GM18870 (cell line): ENCODE measurements around the gene PCSK6.
"Not testable (repeated sequence)": the region's sequence is repeated elsewhere in the genome, so short reads cannot be mapped to it uniquely, and the experiment has no call there.

Experiments
- ATAC-seq: cut with Tn5 transposase; IDR thresholded peaks from one replicate; pipeline ENCODE4 v1.9.1; 2021; ENCODE audit warnings: moderate library complexity; ENCODE audit not compliant: unreplicated experiment

PCSK6 gene

DNA sequence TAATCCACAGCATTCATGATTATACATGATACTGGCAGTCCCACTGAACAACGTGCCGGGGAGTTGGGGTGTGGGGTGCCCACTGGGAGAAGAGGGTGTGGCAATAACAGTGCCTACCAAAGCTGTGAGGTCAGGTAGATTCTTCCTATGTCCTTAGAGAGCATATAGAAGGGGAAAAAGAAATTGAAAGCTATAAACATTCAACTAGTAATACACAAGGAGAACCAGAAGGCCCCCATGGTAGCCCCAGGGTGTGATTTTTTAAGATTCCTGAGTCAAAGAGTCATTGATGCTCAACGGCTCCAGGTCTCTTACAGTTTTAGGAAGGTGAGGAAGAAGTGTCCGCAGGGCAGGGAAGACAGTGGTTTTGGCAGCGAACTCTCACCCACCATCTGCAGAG is 25.8 kb downstream of the PCSK6 start:
- not testable (repeated sequence) for ATAC-seq

- ATAC-seq: no peak
Observed at GRCh38 chr15:101463270-101463669, 26.2 kb downstream of the PCSK6 start.

- ATAC-seq: no peak
Observed at GRCh38 chr15:101461097-101461496, 28.4 kb downstream of the PCSK6 start.

GRCh38 chr15:101459579-101460300 is 29.8 kb downstream of the PCSK6 start:
- no peak for ATAC-seq

GRCh38 chr15:101458908-101459578 is 30.5 kb downstream of the PCSK6 start:
- no peak for ATAC-seq

DNA sequence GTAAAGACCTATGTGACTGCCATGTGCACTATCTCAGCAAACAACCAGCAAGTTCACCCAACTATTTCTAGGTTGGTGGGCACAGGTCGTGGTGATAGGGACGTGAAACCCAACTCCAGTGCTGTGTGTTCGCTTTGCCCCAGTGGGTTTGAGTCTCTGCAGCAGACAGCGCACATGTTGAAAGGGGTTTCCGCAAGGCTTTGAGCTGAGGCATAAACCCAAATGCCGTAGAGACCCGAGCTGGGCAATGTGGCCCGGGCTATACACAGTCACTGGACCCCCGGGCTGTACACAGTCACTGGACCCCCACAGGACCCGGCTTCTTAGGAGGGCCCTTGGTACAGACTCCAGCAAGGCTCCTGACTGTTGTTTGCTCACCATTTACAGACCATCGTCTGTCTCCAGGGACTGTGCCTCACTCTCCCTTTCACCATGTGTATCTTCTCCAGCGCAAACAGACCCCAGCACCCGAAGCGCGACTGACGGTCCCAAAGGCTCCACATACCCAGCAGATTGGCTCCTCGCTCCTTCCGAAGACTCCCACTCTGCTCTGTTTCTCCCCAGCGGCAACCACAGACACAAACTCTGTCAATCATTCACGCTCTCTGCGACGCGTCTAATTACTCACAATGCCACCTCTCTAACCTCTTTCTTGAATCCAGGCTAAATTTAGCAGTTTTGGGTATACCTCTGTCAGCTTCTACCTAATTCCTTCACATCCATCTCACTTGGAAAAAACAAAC is 31.2 kb downstream of the PCSK6 start:
- ATAC-seq: no peak

- ATAC-seq: no peak
Observed at GRCh38 chr15:101457696-101458095, 31.8 kb downstream of the PCSK6 start.

- ATAC-seq: no peak
Observed at GRCh38 chr15:101456057-101456739, 33.3 kb downstream of the PCSK6 start.

- ATAC-seq: no peak
Observed at GRCh38 chr15:101455291-101456025, 34.0 kb downstream of the PCSK6 start.

GRCh38 chr15:101454781-101455180 is 34.7 kb downstream of the PCSK6 start:
- ATAC-seq: not testable (repeated sequence)

GRCh38 chr15:101454365-101454764 is 35.1 kb downstream of the PCSK6 start:
- no peak for ATAC-seq

DNA sequence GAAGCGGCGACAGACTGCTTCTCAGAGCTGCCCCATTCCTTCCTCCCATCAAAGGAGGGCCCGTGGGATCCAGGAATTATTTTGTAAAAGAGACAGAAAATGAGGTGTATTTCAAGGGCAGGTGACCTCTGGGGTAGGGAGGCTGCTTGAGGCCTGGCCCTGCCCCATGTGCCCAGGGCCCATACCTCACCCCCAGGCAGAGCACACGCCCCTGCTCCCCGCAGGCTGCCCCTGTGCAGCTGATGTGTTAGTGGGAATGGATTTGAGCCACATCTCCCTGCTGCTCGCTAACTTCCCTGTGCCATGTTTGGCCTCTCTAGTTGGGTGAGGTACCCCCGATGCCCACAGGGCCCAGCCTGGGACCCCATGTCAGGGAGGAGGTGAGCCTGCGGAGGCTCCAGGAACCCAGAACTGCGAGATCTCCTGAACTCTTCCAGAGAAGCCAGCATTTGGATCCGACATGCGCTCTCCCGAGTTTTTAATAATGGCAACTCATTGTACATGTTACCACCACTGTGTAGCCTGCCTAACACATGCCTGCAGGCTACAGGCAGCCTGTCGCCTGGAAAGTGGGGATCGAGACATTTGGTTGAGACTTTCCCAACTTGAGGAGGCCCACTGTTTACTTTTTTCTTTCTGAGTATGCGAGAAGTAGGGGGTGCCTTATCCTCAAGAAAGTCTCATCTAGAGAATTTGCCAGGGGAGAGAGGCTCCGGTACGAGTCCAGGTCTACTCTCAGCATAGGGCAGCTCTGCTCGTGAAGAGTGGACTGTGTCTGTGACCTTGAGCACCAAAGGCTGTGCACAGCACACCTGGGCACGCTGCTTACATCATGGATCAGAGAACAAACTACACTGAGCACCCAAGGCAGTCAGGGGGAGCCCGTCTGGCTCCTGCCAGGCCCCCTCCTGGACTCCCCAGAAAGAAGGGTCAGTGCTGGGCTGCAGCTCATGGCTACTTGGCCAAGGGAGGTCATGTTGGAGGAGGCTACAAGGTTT is 36.1 kb downstream of the PCSK6 start:
- no peak for ATAC-seq

DNA sequence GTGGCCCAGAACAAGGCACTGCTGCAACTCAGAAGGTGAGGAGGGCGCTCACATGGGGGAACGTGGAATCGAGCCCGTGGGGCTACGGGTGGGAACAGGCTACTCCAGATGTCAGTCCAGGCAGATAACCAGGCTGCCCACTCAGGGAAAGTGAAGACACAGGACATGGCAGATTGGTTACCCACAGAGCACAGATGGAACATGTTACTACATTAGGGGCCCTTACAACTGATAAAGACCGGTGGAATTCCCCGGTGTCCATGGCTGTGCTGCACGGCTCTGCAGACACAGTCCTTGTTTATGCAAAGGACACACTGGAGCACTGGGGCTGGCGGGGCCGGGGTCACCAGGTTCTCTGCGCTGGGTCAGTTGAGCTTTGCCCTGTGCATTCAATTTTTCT is 36.9 kb downstream of the PCSK6 start:
- no peak for ATAC-seq

DNA sequence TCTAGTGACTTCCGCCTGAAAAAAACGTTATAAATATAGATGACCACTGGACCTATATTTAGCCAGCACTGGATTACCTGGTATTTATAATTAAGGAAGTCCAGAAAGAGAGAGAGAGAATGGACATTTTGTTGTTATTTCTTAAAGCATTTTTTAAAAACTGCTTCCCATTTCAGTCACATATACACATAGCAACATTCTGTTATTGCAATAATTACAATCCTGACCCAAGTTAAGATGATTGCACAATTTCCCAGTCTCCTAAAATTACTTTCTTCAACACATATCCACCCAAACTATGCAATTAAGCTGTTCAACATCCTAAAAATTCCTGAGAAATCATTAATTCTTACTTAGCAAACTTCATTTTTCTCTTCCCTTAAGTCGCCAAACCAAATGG is 37.7 kb downstream of the PCSK6 start:
- ATAC-seq: no peak

DNA sequence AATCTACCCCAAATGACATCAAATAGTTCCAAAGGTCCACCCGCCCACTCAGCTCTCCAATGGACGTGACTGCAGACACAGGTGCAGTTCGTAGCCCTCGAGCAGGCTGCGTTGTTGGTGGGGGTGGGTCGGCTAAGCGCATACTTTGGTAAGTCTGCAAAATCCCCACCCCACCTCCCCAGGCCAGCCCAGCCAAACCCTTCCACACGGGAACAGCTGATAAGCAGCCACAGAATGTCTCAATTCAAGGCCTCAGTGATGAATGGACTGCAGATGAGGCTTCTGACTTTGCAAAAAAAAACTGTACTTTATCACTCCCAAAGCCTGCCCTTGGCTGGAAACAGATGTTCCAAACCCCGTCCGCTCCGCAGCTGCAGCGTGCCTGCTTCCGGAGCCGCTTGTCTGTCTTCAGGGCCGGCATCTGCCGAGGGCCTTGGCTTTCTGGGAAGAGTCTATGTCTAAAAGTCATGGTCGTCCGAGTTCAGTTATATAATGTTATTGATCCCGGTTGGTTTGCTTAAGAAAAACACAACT is 38.2 kb downstream of the PCSK6 start:
- no peak for ATAC-seq

GRCh38 chr15:101450403-101451265 is 38.9 kb downstream of the PCSK6 start:
- no peak for ATAC-seq

- ATAC-seq: no peak
Observed at GRCh38 chr15:101449471-101450402, 39.8 kb downstream of the PCSK6 start.
